Measurements from ENCODE around the gene PSMC4. TPM values are rescaled to one million over a fixed set of nuclear protein-coding genes. Genes with fewer than 3 reads are reported as not detected.

The PSMC4 gene
- total RNA-seq, 1 experiment from 2014 or later: 120 TPM

DNA sequence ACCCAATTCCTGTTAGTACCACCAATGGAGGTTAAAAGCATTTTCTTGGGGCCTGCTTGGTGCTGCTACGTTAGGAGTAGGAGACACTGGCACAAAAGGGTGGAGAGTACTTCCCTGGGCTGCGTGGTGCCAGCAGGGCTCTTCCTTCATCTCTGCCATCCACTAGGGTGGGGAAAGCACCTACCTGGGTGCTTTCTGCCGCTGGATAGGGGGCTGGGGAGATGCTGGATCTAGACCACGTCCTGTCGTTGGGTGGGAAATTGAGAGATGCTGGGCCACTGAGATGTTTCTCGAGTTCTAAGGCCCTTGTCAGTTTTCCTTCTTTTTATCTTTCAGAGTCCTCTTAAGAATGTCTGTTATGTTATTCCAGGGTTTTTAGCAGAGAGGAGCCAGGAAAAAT, 29.8 kb upstream of the PSMC4 start:
- H3K27me3 ChIP-seq (ENCODE audit: insufficient read depth, low read length): no peaks in the 10 kb centered on the region
- ChIA-PET RAD21 (ENCODE audit: low non-redundant PET in 1 of 2, low total read pairs in 2 of 2, uncharacterized antibody in 2 of 2, unreplicated experiment in 2 of 2) (no interaction called here), CTCF (no interaction called here), POLR2A (no interaction called here)
- no peak overlapping the region for H3K27ac ChIP-seq (ENCODE audit: low read depth, low read length)
- DNase-seq (ENCODE audit: low read depth, low spot score): no peak
- intact Hi-C loops (cut with micrococcal nuclease): no loop called here
- no peak overlapping the region for H2AFZ ChIP-seq (ENCODE audit: low read depth, low read length, poor library complexity, severe bottlenecking)
- H3K9me3 ChIP-seq (ENCODE audit: control insufficient read depth in 1 of 2, insufficient read depth in 1 of 2, low read depth in 1 of 2, low read length in 2 of 2): no peaks in the 10 kb centered on the region
- H3K79me2 ChIP-seq (ENCODE audit: insufficient read depth, low read length): no peaks in the 10 kb centered on the region
- no peak for TF ChIP-seq POLR2AphosphoS5 (IDR thresholded peaks at IDR 0.05; ENCODE audit: low read depth, low read length)
- no peak for TF ChIP-seq ZFX (IDR thresholded peaks at IDR 0.05)
- no peak for TF ChIP-seq TCF7L2 (IDR thresholded peaks at IDR 0.05; ENCODE audit: borderline replicate concordance, extremely low read depth, insufficient read depth, insufficient read length)
- no peak for TF ChIP-seq YY1 (IDR thresholded peaks at IDR 0.05; ENCODE audit: extremely low read depth, insufficient replicate concordance, low read depth, low read length)
- no peak for TF ChIP-seq REST (IDR thresholded peaks at IDR 0.05; ENCODE audit: low read depth)
- TF ChIP-seq SP1 (IDR thresholded peaks at IDR 0.05; ENCODE audit: low read depth): no peak
- TF ChIP-seq ZNF274 (IDR thresholded peaks at IDR 0.05; ENCODE audit: low read depth, low read length): no peak
- no peak for TF ChIP-seq RAD21 (IDR thresholded peaks at IDR 0.05; ENCODE audit: low read depth)
- no peak for TF ChIP-seq EGR1 (IDR thresholded peaks at IDR 0.05; ENCODE audit: low read depth)
- TF ChIP-seq, protein P1, sequence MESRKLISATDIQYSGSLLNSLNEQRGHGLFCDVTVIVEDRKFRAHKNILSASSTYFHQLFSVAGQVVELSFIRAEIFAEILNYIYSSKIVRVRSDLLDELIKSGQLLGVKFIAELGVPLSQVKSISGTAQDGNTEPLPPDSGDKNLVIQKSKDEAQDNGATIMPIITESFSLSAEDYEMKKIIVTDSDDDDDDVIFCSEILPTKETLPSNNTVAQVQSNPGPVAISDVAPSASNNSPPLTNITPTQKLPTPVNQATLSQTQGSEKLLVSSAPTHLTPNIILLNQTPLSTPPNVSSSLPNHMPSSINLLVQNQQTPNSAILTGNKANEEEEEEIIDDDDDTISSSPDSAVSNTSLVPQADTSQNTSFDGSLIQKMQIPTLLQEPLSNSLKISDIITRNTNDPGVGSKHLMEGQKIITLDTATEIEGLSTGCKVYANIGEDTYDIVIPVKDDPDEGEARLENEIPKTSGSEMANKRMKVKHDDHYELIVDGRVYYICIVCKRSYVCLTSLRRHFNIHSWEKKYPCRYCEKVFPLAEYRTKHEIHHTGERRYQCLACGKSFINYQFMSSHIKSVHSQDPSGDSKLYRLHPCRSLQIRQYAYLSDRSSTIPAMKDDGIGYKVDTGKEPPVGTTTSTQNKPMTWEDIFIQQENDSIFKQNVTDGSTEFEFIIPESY (IDR thresholded peaks at IDR 0.05; ENCODE audit: extremely low read depth, insufficient replicate concordance, low read length): no peak
- TF ChIP-seq EZH2 (IDR thresholded peaks at IDR 0.05): no peak
- no peak for TF ChIP-seq SRF (IDR thresholded peaks at IDR 0.05; ENCODE audit: low read depth)
- no peak for TF ChIP-seq CEBPB (IDR thresholded peaks at IDR 0.05; ENCODE audit: low read depth)
- no peaks in the 10 kb centered on the region for H3K36me3 ChIP-seq (ENCODE audit: control insufficient read depth in 1 of 2, insufficient read depth in 2 of 2, low read length in 2 of 2)
- H4K20me1 ChIP-seq (ENCODE audit: insufficient read depth): no peaks in the 10 kb centered on the region
- H3K9ac ChIP-seq (ENCODE audit: low read length): no peak overlapping the region
- ATAC-seq: no peak
- H3K9me2 ChIP-seq (ENCODE audit: insufficient read depth): no peaks in the 10 kb centered on the region
- BruUV-seq (replicated peaks): no TSS peak
- H3K4me1 ChIP-seq (ENCODE audit: control insufficient read depth in 1 of 2, insufficient read depth in 2 of 2, low read length in 2 of 2): peaks cover 0 to 6% of the 10 kb centered on the region in 2 experiments; a peak in 2 of 4 replicates
- H3K4me3 ChIP-seq (replicated peaks in 1 of 2; ENCODE audit: low read depth in 1 of 2, low read length in 2 of 2): no peak overlapping the region
- no peak overlapping the region for H3K4me2 ChIP-seq (ENCODE audit: low read length)

Measured in HCT116 (cell line).